Stimulated activated CD4-positive, alpha-beta T cell treated with anti-CD3 and anti-CD28 coated beads, Interleukin-1b, Interleukin-23, amount 100 ng/mL, for 4 hours (primary cell): ENCODE measurements around the gene LIME1.
A peak's percentile ranks its signal among the peaks of the same experiment; 100 is the strongest.
"Not testable (repeated sequence)": the region's sequence is repeated elsewhere in the genome, so short reads cannot be mapped to it uniquely, and the experiment has no call there.

Experiments
- DNase-seq, 2 donors: peaks; one replicate each; pipeline ENCODE4 v3.0.0-alpha.2; 2020; ENCODE audit warnings: low read depth in 2 of 2

The LIME1 gene

GRCh38 chr20:63707558-63708300 is 28.7 kb upstream of the LIME1 start, which contains the start of the genes ARFRP1 and ZGPAT:
TSS of gene ARFRP1 (minus strand) at chr20:63707976. CDS start at chr20:63707091, 885 bp downstream.
TSS of gene ZGPAT (plus strand) at chr20:63708039. CDS start at chr20:63708581, 542 bp downstream.
- DNase-seq, result peak; percentile 80 to 87

DNA sequence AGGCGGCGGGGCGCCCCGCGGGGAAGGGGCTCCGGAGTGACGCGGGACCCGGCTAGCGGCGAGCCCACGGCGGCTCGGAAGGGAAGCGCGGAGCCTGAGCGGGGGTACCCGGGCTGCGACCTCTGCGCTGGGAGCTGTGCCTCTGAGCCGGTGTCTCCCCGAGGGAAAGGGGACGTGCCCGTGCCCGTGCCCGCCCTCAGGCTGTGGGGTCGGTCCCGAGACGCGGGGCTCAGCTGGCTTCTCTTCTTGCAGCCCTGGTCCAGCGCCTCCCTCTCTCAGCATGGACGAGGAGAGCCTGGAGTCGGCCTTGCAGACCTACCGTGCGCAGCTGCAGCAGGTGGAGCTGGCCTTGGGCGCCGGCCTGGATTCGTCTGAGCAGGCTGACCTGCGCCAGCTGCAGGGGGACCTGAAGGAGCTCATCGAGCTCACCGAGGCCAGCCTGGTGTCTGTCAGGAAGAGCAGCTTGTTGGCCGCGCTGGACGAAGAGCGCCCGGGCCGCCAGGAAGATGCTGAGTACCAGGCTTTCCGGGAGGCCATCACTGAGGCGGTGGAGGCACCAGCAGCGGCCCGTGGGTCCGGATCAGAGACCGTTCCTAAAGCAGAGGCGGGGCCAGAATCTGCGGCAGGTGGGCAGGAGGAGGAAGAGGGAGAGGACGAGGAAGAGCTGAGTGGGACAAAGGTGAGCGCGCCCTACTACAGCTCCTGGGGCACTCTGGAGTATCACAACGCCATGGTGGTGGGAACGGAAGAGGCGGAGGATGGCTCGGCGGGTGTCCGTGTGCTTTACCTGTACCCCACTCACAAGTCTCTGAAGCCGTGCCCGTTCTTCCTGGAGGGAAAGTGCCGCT is 27.9 kb upstream of the LIME1 start:
- DNase-seq, result no peak

DNA sequence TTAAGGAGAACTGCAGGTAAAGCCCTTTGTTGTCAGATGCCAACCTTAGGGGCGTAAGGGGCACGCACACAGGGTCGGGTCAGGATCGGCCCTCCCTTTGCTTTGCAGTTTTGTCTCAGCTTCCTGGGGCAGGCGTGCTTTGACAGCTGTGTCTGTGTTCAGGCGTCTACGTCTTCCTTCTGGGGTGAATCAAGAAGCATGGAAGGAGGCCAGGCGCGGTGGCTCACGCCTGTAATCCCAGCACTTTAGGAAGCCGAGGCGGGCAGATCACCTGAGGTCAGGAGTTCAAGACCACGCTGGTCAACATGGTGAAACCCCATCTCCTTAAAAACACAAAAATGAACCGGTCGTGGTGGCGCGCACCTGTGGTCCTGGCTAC is 27.3 kb upstream of the LIME1 start:
- DNase-seq, result no peak

DNA sequence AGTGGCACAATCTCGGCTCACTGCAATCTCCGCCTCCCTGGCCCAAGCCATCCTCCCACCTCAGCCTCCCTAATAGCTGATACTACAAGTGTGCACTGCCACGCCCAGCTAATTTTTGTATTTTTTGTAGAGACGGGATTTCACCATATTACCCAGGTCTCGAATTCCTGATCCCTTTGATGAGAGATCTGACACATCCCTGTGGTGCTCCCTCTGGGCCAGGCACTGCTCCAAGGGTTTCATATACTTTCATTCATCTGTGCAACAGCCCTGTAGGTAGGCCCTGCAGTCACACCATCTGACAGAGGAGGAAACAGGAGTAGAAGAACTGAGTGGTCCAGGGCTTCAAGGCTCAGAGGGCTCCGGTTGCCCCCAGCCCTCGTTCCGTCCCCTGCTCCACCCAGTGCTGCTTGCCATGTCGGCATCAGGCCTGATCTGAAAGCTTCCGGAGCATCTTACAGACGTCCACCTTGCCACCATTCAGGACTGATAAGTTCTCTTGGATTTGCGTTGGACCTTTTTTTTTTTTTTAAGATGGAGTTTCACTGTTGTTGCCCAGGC is 25.3 kb upstream of the LIME1 start:
- no peak for DNase-seq

DNA sequence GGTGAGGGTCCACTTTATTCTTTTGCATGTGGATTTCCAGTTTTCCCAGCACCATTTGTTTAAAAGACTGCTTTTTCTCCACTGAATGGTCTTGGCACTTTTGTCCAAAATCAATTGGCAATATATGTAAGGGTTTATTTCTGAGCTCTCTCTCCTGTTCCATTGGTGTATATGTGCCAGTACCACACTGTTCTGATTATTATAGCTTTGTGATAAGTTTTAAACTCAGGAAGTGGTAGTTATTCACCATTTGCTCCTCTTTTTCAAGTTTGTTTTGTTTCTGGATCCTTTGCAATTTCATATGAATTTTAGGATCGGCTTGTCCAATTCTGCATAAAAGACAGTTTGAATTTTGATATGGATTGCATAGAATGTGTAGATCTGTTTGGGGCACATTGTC is 24.3 kb upstream of the LIME1 start:
- no peak for DNase-seq

DNA sequence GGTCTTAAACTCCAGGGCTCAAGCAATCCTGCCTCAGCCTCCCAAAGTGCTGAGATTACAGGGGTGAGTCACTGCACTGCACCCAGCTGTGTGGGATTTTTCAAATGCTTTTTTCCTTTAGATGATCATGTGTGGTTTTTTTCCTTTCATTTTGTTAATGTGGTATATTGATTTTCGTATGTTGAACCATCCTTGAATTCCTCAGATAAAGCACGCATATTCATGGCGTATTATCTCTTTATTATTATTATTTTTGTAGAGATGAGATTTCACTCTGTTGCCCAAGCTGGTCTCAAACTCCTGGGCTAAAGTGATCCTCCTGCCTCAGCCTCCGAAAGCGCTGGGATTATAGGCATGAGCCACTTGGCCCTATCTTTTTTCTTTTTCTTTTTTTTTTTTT is 21.6 kb upstream of the LIME1 start:
- DNase-seq, result no peak

- DNase-seq, result no peak
Measured at GRCh38 chr20:63718996-63719395, 17.5 kb upstream of the LIME1 start.

GRCh38 chr20:63722967-63723622 is 13.4 kb upstream of the LIME1 start:
- not testable (repeated sequence) for DNase-seq

GRCh38 chr20:63730189-63730733 is 6.2 kb upstream of the LIME1 start:
- DNase-seq, result not testable (repeated sequence)

GRCh38 chr20:63731410-63731809 is 5.1 kb upstream of the LIME1 start:
- no peak for DNase-seq

DNA sequence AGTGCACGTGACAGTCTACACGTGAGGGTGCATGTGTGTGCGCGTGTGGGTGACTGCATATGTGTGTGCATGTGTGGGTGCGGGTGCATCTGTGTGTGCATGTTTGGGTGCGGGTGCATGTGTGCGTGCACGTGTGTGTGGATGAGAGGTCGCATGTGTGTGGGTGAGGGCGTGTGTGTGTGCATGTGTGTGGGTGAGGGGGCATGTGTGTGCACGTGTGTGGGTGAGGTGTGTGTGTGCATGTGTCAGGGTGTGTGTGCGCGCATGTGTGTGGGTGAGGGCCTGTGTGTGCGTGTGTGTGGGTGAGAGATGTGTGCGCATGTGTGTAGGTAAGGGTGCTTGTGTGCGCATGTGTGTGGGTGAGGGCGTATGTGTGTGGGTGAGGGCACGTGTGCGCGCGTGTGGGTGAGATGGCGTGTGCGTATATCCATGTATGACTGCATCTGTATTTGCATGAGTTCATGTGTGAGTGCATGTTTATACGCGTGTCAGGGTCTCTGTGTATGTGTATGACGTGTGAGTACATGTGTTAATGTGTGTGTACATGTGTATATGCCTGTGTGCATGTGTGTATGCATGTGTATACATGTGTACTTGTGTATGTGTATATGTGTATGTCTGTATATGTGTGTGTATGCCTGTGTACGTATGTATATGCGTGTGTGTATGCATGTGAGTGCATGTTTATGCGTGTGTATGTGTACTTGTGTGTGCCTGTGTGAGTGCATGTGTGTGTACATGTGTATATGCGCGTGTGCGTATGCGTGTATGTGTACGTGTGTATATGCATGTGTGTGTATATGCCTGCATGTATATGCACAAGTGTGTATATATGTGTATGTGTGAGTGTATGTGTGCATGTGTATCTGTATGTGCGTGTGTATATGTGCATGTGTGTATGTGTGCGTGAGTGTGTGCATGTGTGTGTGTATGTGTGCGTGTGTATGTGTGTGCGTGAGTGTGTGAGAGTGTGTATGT is 4.1 kb upstream of the LIME1 start:
- DNase-seq, result no peak

DNA sequence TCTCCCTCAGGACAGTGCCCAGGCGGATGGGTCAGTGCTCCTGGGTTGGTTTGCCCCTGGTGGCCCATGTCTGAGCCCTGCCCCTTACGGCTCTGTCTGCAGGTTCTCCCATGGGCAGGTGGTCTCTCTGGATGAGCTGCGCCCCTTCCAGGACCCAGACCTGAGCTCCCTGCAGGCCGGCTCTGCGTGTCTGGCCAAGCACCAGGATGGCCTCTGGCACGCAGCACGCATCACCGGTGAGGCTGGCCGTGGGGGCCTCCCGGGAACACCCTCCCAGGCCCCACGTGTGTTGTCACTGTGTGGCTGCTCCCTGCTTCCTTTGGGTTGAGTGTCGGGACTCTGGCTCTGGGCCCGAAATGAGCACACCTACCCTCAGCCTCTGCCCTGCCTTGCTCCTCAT is 3.3 kb upstream of the LIME1 start:
- DNase-seq, result no peak

- no peak for DNase-seq
Measured at GRCh38 chr20:63733579-63734081, 2.8 kb upstream of the LIME1 start.

DNA sequence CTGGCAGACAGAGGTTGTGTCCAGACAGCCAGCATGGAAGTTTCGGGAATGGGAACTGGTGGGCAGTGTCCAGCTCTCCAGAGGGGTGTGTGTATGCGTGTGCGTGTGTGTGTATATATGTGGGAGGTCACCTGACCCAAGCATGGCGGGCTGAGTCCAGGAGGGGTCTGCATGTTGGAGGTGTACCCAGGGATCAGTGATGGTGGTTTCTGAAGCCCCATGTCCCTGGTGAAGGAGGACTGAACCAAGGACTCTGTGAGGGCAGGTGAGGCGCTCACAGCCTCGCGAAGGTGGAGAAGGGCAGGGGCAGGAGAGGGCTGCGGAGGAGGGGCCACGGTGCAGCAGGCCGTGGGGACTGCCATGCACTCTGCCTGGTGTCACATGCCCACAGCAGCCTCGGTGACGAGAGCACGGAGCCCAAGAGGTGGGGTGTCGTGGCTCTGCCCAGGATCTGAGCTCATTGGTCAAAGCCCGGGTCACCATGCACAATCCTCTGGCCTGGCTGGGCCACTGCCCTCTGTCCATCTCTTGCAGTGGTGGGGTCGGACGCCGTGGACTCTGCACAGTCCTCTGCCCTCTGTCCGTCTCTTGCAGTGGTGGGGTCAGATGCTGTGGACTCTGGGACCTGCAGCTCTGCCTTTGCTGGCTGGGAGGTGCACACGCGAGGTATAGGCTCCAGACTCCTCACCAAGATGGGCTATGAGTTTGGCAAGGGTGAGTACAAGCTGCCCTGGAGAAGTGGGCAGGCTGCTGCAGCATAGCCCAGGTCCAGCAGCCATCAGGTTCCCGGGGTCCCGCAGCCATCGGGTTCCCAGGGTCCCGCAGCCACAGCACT is 2.1 kb upstream of the LIME1 start:
- no peak for DNase-seq

- DNase-seq, result no peak
Measured at GRCh38 chr20:63734946-63735858, 1.3 kb upstream of the LIME1 start.

- no peak for DNase-seq
Measured at GRCh38 chr20:63736893-63737694, 630 bp downstream of the LIME1 start.

GRCh38 chr20:63737695-63737944 is 1.2 kb downstream of the LIME1 start:
- DNase-seq, result no peak
